H9 (cell line): ENCODE data around the gene PTGES2. TPM values are rescaled to one million over a fixed set of nuclear protein-coding genes. Genes with fewer than 3 reads are reported as not detected.

Experiments
- DNase-seq: peaks from one replicate; pipeline ENCODE4 v3.0.0-alpha.2; 2017
- H2AFZ ChIP-seq: one replicate; pipeline ENCODE4 v1.6.1; 2013; ENCODE audit warnings: mild to moderate bottlenecking, low read length, control low read depth, moderate library complexity
- H2AK5ac ChIP-seq: 2 replicates; pipeline ENCODE4 v1.6.1; 2013; ENCODE audit warnings: low read length, control low read depth, mixed read lengths; ENCODE audit not compliant: insufficient read length
- H2BK120ac ChIP-seq: one replicate; pipeline ENCODE4 v1.6.1; 2013; ENCODE audit warnings: low read depth, mild to moderate bottlenecking, low read length, control low read depth, inconsistent platforms; ENCODE audit not compliant: poor library complexity, severe bottlenecking
- H2BK12ac ChIP-seq: 2 replicates; pipeline ENCODE4 v1.6.1; 2013; ENCODE audit warnings: low read length, control low read depth, mixed read lengths, low read depth; ENCODE audit not compliant: insufficient read length
- H2BK15ac ChIP-seq: 2 replicates; pipeline ENCODE4 v1.6.1; 2013; ENCODE audit warnings: low read depth, low read length, control low read depth
- H2BK20ac ChIP-seq: one replicate; pipeline ENCODE4 v1.6.1; 2013; ENCODE audit warnings: low read depth, mild to moderate bottlenecking, low read length, control low read depth, inconsistent platforms; ENCODE audit not compliant: poor library complexity, severe bottlenecking
- H2BK5ac ChIP-seq: 2 replicates; pipeline ENCODE4 v1.6.1; 2013; ENCODE audit warnings: low read length, control low read depth, mixed read lengths; ENCODE audit not compliant: insufficient read length
- H3K14ac ChIP-seq: 2 replicates; pipeline ENCODE4 v1.6.1; 2013; ENCODE audit warnings: low read length, control low read depth; ENCODE audit not compliant: insufficient read depth
- H3K18ac ChIP-seq: 2 replicates; pipeline ENCODE4 v1.6.1; 2013; ENCODE audit warnings: low read depth, mild to moderate bottlenecking, mixed read lengths, low read length, control low read depth; ENCODE audit not compliant: insufficient read length
- H3K23ac ChIP-seq: 2 replicates; pipeline ENCODE4 v1.6.1; 2013; ENCODE audit warnings: low read length, control low read depth, mixed read lengths, low read depth; ENCODE audit not compliant: insufficient read length
- H3K23me2 ChIP-seq: 2 replicates; pipeline ENCODE4 v1.6.1; 2013; ENCODE audit warnings: low read depth, mild to moderate bottlenecking, mixed read lengths, low read length, control low read depth; ENCODE audit not compliant: insufficient read length, poor library complexity, severe bottlenecking
- H3K27ac ChIP-seq: 2 replicates; pipeline ENCODE4 v1.5.1; 2013; ENCODE audit warnings: low read length, control low read depth, mixed read lengths, low read depth; ENCODE audit not compliant: insufficient read length
- H3K27me3 ChIP-seq: 2 replicates; pipeline ENCODE4 v1.6.1; 2013; ENCODE audit warnings: low read length, control low read depth, inconsistent platforms; ENCODE audit not compliant: insufficient read depth
- H3K4ac ChIP-seq: 2 replicates; pipeline ENCODE4 v1.6.1; 2013; ENCODE audit warnings: low read depth, mild to moderate bottlenecking, control low read depth, inconsistent platforms, low read length, moderate library complexity
- H3K4me1 ChIP-seq: 2 replicates; pipeline ENCODE4 v1.6.1; 2013; ENCODE audit warnings: low read length, control low read depth, inconsistent platforms; ENCODE audit not compliant: insufficient read depth
- H3K4me2 ChIP-seq: 2 replicates; pipeline ENCODE4 v1.6.1; 2013; ENCODE audit warnings: low read length, control low read depth, mixed read lengths; ENCODE audit not compliant: insufficient read length, insufficient read depth
- H3K56ac ChIP-seq: 2 replicates; pipeline ENCODE4 v1.6.1; 2013; ENCODE audit warnings: low read depth, mild to moderate bottlenecking, mixed read lengths, low read length, control low read depth; ENCODE audit not compliant: insufficient read length
- H3K79me1 ChIP-seq: 2 replicates; pipeline ENCODE4 v1.6.1; 2013; ENCODE audit warnings: low read depth, mild to moderate bottlenecking, moderate library complexity, low read length, control low read depth, inconsistent platforms; ENCODE audit not compliant: insufficient read depth, poor library complexity, severe bottlenecking
- H3K79me2 ChIP-seq: 2 replicates; pipeline ENCODE4 v1.6.1; 2013; ENCODE audit warnings: low read length, control low read depth, inconsistent platforms; ENCODE audit not compliant: insufficient read depth
- H3K9ac ChIP-seq: 2 replicates; pipeline ENCODE4 v1.6.1; 2013; ENCODE audit warnings: low read length, control low read depth, mixed read lengths; ENCODE audit not compliant: insufficient read length; ENCODE audit errors: extremely low read depth
- H3K9me3 ChIP-seq: one replicate; pipeline ENCODE4 v1.6.1; 2013; ENCODE audit warnings: low read depth, low read length, inconsistent platforms; ENCODE audit not compliant: control insufficient read depth
- H3T11ph ChIP-seq: one replicate; pipeline ENCODE4 v1.6.1; 2013; ENCODE audit warnings: mild to moderate bottlenecking, low read length, control low read depth, inconsistent platforms
- H4K20me1 ChIP-seq: one replicate; pipeline ENCODE4 v1.6.1; 2013; ENCODE audit not compliant: control insufficient read depth, insufficient read length, insufficient read depth
- H4K5ac ChIP-seq: 2 replicates; pipeline ENCODE4 v1.6.1; 2013; ENCODE audit warnings: low read depth, mild to moderate bottlenecking, mixed read lengths, low read length, control low read depth; ENCODE audit not compliant: insufficient read length
- H4K8ac ChIP-seq: replicated peaks from 2 replicates; pipeline ENCODE4 v1.6.1; 2013; ENCODE audit warnings: low read length, control low read depth, mixed read lengths, low read depth; ENCODE audit not compliant: insufficient read length
- H4K91ac ChIP-seq: 2 replicates; pipeline ENCODE4 v1.6.1; 2013; ENCODE audit warnings: low read depth, mild to moderate bottlenecking, moderate library complexity, mixed read lengths, low read length, control low read depth; ENCODE audit not compliant: insufficient read length
- H3K27ac Mint-ChIP-seq, 3 experiments: 2 replicates in 2 of 3; 3 replicates in 1 of 3; pipeline ENCODE4 v1.8.0; 2020 to 2021; ENCODE audit warnings: mixed read lengths in 3 of 3, mild to moderate bottlenecking in 1 of 3, moderate library complexity in 1 of 3
- H3K27me3 Mint-ChIP-seq: 2 replicates; pipeline ENCODE4 v1.8.0; 2021; ENCODE audit warnings: low read depth, mild to moderate bottlenecking, moderate library complexity, mixed read lengths
- H3K36me3 Mint-ChIP-seq, 3 experiments: 2 replicates in 2 of 3; 3 replicates in 1 of 3; pipeline ENCODE4 v1.8.0; 2020 to 2021; ENCODE audit warnings: low read depth in 3 of 3, mixed read lengths in 3 of 3; ENCODE audit not compliant: insufficient read depth in 1 of 3
- H3K4me1 Mint-ChIP-seq, 2 experiments: 2 replicates each; pipeline ENCODE4 v1.8.0; 2020; ENCODE audit warnings: mixed read lengths in 2 of 2
- H3K4me3 Mint-ChIP-seq, 2 experiments: 2 replicates in 1 of 2; 3 replicates in 1 of 2; pipeline ENCODE4 v1.8.0; 2020 to 2021; ENCODE audit warnings: mild to moderate bottlenecking in 2 of 2, mixed read lengths in 2 of 2, moderate library complexity in 1 of 2
- H3K9me3 Mint-ChIP-seq, 2 experiments: 2 replicates in 1 of 2; 3 replicates in 1 of 2; pipeline ENCODE4 v1.8.0; 2020; ENCODE audit warnings: mild to moderate bottlenecking in 2 of 2, mixed read lengths in 2 of 2, moderate library complexity in 1 of 2
- WGBS: extraction: QIAGEN DNeasy Blood & Tissue Kit; methylation state at CpG from one replicate; pipeline ENCODE4 v1.1.7; 2013; ENCODE audit warnings: missing lambda C conversion rate, low lambda C conversion rate, mixed read lengths; ENCODE audit not compliant: insufficient read length; ENCODE audit errors: extremely low coverage; 5-methylcytosine and 5-hydroxymethylcytosine counted together
- total RNA-seq: library from RNA; stranded (reverse); gene quantifications from 2 replicates; pipeline ENCODE4 v1.2.1, GENCODE V29; 2021
- TF ChIP-seq, protein P1 (sequence below): fragments of 200-600 bp; sonication (generic); conservative IDR thresholded peaks from 3 replicates; pipeline ENCODE4 v1.8.0; 2021; ENCODE audit warnings: antibody characterized with exemption, mild to moderate bottlenecking

Gene PTGES2
- total RNA-seq, 1 experiment from 2014 or later = 63.9 TPM

- H2BK5ac ChIP-seq = no peak overlapping the region
- H3K9me3 ChIP-seq = no peaks in the 10 kb centered on the region
- no peak overlapping the region for H4K91ac ChIP-seq
- H2BK12ac ChIP-seq = no peak overlapping the region
- H4K5ac ChIP-seq = no peak overlapping the region
- peak overlapping the region in 1 of 3 experiments; percentile 40; a peak in 1 of 7 replicates for H3K27ac Mint-ChIP-seq
- H3K4me3 Mint-ChIP-seq = no peak overlapping the region; a peak in 1 of 5 replicates
- H3K14ac ChIP-seq = no peak overlapping the region
- no peaks in the 10 kb centered on the region for H4K20me1 ChIP-seq
- H3K4me1 Mint-ChIP-seq = no peaks in the 10 kb centered on the region
- peaks cover 23 to 75% (median 51%) of the 10 kb centered on the region in 3 experiments for H3K36me3 Mint-ChIP-seq
- no peaks in the 10 kb centered on the region for H3K79me2 ChIP-seq
- no peak overlapping the region for H3K4me2 ChIP-seq
- H3K27ac ChIP-seq = no peak overlapping the region
- H2BK20ac ChIP-seq = no peak overlapping the region
- H2BK120ac ChIP-seq = no peak overlapping the region
- no peak overlapping the region for H2AK5ac ChIP-seq
- no peak overlapping the region for H3K56ac ChIP-seq
- TF ChIP-seq, protein P1, sequence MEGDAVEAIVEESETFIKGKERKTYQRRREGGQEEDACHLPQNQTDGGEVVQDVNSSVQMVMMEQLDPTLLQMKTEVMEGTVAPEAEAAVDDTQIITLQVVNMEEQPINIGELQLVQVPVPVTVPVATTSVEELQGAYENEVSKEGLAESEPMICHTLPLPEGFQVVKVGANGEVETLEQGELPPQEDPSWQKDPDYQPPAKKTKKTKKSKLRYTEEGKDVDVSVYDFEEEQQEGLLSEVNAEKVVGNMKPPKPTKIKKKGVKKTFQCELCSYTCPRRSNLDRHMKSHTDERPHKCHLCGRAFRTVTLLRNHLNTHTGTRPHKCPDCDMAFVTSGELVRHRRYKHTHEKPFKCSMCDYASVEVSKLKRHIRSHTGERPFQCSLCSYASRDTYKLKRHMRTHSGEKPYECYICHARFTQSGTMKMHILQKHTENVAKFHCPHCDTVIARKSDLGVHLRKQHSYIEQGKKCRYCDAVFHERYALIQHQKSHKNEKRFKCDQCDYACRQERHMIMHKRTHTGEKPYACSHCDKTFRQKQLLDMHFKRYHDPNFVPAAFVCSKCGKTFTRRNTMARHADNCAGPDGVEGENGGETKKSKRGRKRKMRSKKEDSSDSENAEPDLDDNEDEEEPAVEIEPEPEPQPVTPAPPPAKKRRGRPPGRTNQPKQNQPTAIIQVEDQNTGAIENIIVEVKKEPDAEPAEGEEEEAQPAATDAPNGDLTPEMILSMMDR = no peak
- no peaks in the 10 kb centered on the region for H3K27me3 ChIP-seq
- H3K27me3 Mint-ChIP-seq = no peaks in the 10 kb centered on the region
- no peak overlapping the region for H2BK15ac ChIP-seq
- H3K23me2 ChIP-seq = no peaks in the 10 kb centered on the region
- H2AFZ ChIP-seq = no peak overlapping the region
- no peak overlapping the region for H3K23ac ChIP-seq
- DNase-seq = no peak
- H3K9me3 Mint-ChIP-seq = no peaks in the 10 kb centered on the region
- H4K8ac ChIP-seq = no peak overlapping the region
- no CpG with 5 or more reads among the region's 4 CpGs for WGBS
- no peak overlapping the region for H3K4ac ChIP-seq
- H3K4me1 ChIP-seq = no peaks in the 10 kb centered on the region
- no peak overlapping the region for H3T11ph ChIP-seq
- H3K18ac ChIP-seq = no peak overlapping the region
- H3K79me1 ChIP-seq = no peaks in the 10 kb centered on the region
- H3K9ac ChIP-seq = no peak overlapping the region
These were observed 39.7 kb upstream of the PTGES2 start for GRCh38 chr9:128167209-128167608.
